ENCODE results near the gene TRIM28. TPM values are rescaled to one million over a fixed set of nuclear protein-coding genes. Genes with fewer than 3 reads are reported as not detected.
"Not testable (repeated sequence)": the region's sequence is repeated elsewhere in the genome, so short reads cannot be mapped to it uniquely, and the experiment has no call there.

The TRIM28 gene
- total RNA-seq, 1 experiment from 2014 or later = 863 TPM

- H3K4me1 ChIP-seq = no peaks in the 10 kb centered on the region
- Mint-ChIP-seq H3K4me1 (ENCODE audit: low read depth, unreplicated experiment) (peaks cover 17% of the 10 kb centered on the region), H3K27ac (ENCODE audit: unreplicated experiment) (peak overlapping the region; percentile 98), H3K36me3 (ENCODE audit: insufficient read depth, unreplicated experiment) (peaks cover 25% of the 10 kb centered on the region), H3K4me3 (ENCODE audit: unreplicated experiment) (peak overlapping the region; percentile 87), H3K27me3 (ENCODE audit: insufficient read depth, unreplicated experiment) (no peaks in the 10 kb centered on the region), H3K9me3 (ENCODE audit: unreplicated experiment) (no peaks in the 10 kb centered on the region)
- peak in 1 of 2 experiments; percentile 2 for TF ChIP-seq CTCF (IDR thresholded peaks at IDR 0.05; ENCODE audit: insufficient read depth in 1 of 2, low read depth in 1 of 2, low read length in 1 of 2, severe bottlenecking in 1 of 2, unreplicated experiment in 1 of 2)
- DNase-seq = peak; percentile 90 to 93
- POLR2A ChIA-PET = interaction anchor here (0.6 to 2.0 kb wide), 5 partner anchors 16 to 257 kb away, joined by 4 to 21 read pairs (median 4); partner anchors contain the start of genes CHMP2A, TRIM28 and ZBTB45
- H3K36me3 ChIP-seq (ENCODE audit: control insufficient read depth, insufficient read depth, low read length) = no peaks in the 10 kb centered on the region
- H3K27me3 ChIP-seq (replicated peaks; ENCODE audit: control insufficient read depth, insufficient read depth, low read length) = no peaks in the 10 kb centered on the region
- BruUV-seq (replicated peaks) = TSS peak; percentile 61
- CTCF ChIA-PET = interaction anchor here (0.6 to 1.3 kb wide), 5 partner anchors 15 to 167 kb away, joined by 3 to 4 read pairs (median 3); partner anchors contain the start of genes TRIM28, UBE2M and ZNF584
- intact Hi-C loops (cut with micrococcal nuclease; ENCODE audit: unreplicated experiment) = loop anchor here (1.0 kb wide), 2 partner anchors 31 to 56 kb away; partner anchors contain the start of genes TRIM28 and ZBTB45
- H3K4me3 ChIP-seq (ENCODE audit: low read depth, low read length) = peak overlapping the region; percentile 49
- no peaks in the 10 kb centered on the region for H3K9me3 ChIP-seq
These were observed 31.5 kb downstream of the TRIM28 start for GRCh38 chr19:58575183-58576041.

- POLR2A ChIA-PET; H3K4me3 Mint-ChIP-seq (ENCODE audit: unreplicated experiment); CTCF ChIA-PET; intact Hi-C loops (cut with micrococcal nuclease; ENCODE audit: unreplicated experiment); H3K36me3 ChIP-seq (ENCODE audit: control insufficient read depth, insufficient read depth, low read length); DNase-seq; H3K4me3 ChIP-seq (ENCODE audit: low read depth, low read length); H3K9me3 ChIP-seq; H3K27ac Mint-ChIP-seq (ENCODE audit: unreplicated experiment); H3K9me3 Mint-ChIP-seq (ENCODE audit: unreplicated experiment); H3K4me1 ChIP-seq; BruUV-seq (replicated peaks); H3K27me3 ChIP-seq (replicated peaks; ENCODE audit: control insufficient read depth, insufficient read depth, low read length); H3K27me3 Mint-ChIP-seq (ENCODE audit: insufficient read depth, unreplicated experiment): not testable (repeated sequence)
- peaks cover 10% of the 10 kb centered on the region for H3K4me1 Mint-ChIP-seq (ENCODE audit: low read depth, unreplicated experiment)
- peaks cover 30% of the 10 kb centered on the region for H3K36me3 Mint-ChIP-seq (ENCODE audit: insufficient read depth, unreplicated experiment)
These were observed 33.7 kb downstream of the TRIM28 start for GRCh38 chr19:58577581-58577980.

GRCh38 chr19:58578012-58578925 is 34.4 kb downstream of the TRIM28 start:
- no peaks in the 10 kb centered on the region for H3K9me3 ChIP-seq
- CTCF ChIA-PET = no interaction called here
- H3K4me1 ChIP-seq = no peaks in the 10 kb centered on the region
- BruUV-seq (replicated peaks) = no TSS peak
- no peak for DNase-seq
- H3K27ac Mint-ChIP-seq (ENCODE audit: unreplicated experiment) = no peak overlapping the region
- no peaks in the 10 kb centered on the region for H3K27me3 Mint-ChIP-seq (ENCODE audit: insufficient read depth, unreplicated experiment)
- TF ChIP-seq CTCF (IDR thresholded peaks at IDR 0.05; ENCODE audit: insufficient read depth in 1 of 2, low read depth in 1 of 2, low read length in 1 of 2, severe bottlenecking in 1 of 2, unreplicated experiment in 1 of 2) = no peak
- H3K9me3 Mint-ChIP-seq (ENCODE audit: unreplicated experiment) = no peaks in the 10 kb centered on the region
- H3K27me3 ChIP-seq (replicated peaks; ENCODE audit: control insufficient read depth, insufficient read depth, low read length) = no peaks in the 10 kb centered on the region
- no peak overlapping the region for H3K4me3 Mint-ChIP-seq (ENCODE audit: unreplicated experiment)
- intact Hi-C loops (cut with micrococcal nuclease; ENCODE audit: unreplicated experiment) = no loop called here
- no peak overlapping the region for H3K4me3 ChIP-seq (ENCODE audit: low read depth, low read length)
- POLR2A ChIA-PET = no interaction called here
- H3K36me3 ChIP-seq (ENCODE audit: control insufficient read depth, insufficient read depth, low read length) = no peaks in the 10 kb centered on the region; the same call in 1 of the 2 replicates
- H3K4me1 Mint-ChIP-seq (ENCODE audit: low read depth, unreplicated experiment) = peaks cover 10% of the 10 kb centered on the region
- H3K36me3 Mint-ChIP-seq (ENCODE audit: insufficient read depth, unreplicated experiment) = peaks cover 30% of the 10 kb centered on the region
